ENCODE measurements around the gene HECTD4.

GRCh38 chr12:112307317-112308011 is 74.8 kb downstream of the HECTD4 start:
- TF ChIP-seq POLR2A (IDR thresholded peaks at IDR 0.05): no peak
- TF ChIP-seq CTCF (IDR thresholded peaks at IDR 0.05 in 8 of 11, conservative IDR thresholded peaks at IDR 0.05 in 3 of 11): no peak
